Lower leg skin (tissue), 4 donors: ENCODE data around the gene TP63. TPM values are rescaled to one million over a fixed set of nuclear protein-coding genes. Genes with fewer than 3 reads are reported as not detected.

Experiments used
- DNase-seq, 2 donors: peaks; one replicate each; pipeline ENCODE4 v3.0.0-alpha.2; 2019; ENCODE audit warnings: low spot score in 2 of 2
- H3K4me3 ChIP-seq: fragments of 200-600 bp; sonication (generic); 2 replicates; pipeline ENCODE4 v1.5.1; 2017; ENCODE audit warnings: mild to moderate bottlenecking, low read depth; ENCODE audit not compliant: poor library complexity, severe bottlenecking
- POLR2A ChIP-seq, 2 donors: fragments of 450-650 bp; IDR thresholded peaks; one replicate each; pipeline ENCODE4 v1.6.1; 2016 to 2017; ENCODE audit warnings: antibody characterized with exemption in 2 of 2, mild to moderate bottlenecking in 1 of 2, moderate library complexity in 1 of 2
- WGBS, 2 donors: methylation state at CpG; one replicate each; pipeline ENCODE4 v1.1.5; 2018; 5-methylcytosine and 5-hydroxymethylcytosine counted together
- intact Hi-C: fragments of 100-400 bp; cut with DNase I; formaldehyde crosslinking; loops from one replicate; pipeline ENCODE4 v1.15.0; 2023; ENCODE audit warnings: low total_unique reads
- total RNA-seq, 4 donors: library from RNA; depleted of rRNA; stranded (reverse); fragments of >200 nt; gene quantifications; one replicate each; pipeline ENCODE4 v1.1.0, GENCODE V29; 2016
- TF ChIP-seq, protein P1 (sequence below), 3 donors: fragments of 450-650 bp; IDR thresholded peaks; one replicate each; pipeline ENCODE4 v1.5.1; 2016; ENCODE audit warnings: antibody characterized with exemption in 3 of 3, mild to moderate bottlenecking in 3 of 3, moderate library complexity in 2 of 3

The TP63 gene
- total RNA-seq, 4 donors from 2014 or later: 208 to 373 (median 264) TPM

DNA sequence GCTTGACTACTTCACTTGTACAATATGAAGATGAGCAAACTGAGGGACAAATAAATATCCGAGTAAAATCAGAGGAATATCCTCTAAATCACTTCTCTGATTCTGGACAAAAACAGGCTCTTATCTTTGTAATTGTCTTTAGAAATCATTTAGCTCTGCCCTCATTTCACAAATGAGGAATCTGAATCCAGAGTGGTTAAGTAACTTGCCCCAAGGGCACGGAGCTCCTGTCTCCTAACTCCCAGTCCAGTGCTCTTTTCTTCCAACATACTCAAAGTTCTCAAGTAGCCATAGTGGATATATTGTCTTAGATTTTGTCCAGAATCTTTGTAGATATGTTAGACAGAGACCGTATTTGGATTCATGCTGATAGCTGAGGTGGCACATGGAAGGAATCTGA is 156.0 kb downstream of the TP63 start:
- intact Hi-C loops: no loop called here
- no peak overlapping the region for H3K4me3 ChIP-seq
- TF ChIP-seq, protein P1, sequence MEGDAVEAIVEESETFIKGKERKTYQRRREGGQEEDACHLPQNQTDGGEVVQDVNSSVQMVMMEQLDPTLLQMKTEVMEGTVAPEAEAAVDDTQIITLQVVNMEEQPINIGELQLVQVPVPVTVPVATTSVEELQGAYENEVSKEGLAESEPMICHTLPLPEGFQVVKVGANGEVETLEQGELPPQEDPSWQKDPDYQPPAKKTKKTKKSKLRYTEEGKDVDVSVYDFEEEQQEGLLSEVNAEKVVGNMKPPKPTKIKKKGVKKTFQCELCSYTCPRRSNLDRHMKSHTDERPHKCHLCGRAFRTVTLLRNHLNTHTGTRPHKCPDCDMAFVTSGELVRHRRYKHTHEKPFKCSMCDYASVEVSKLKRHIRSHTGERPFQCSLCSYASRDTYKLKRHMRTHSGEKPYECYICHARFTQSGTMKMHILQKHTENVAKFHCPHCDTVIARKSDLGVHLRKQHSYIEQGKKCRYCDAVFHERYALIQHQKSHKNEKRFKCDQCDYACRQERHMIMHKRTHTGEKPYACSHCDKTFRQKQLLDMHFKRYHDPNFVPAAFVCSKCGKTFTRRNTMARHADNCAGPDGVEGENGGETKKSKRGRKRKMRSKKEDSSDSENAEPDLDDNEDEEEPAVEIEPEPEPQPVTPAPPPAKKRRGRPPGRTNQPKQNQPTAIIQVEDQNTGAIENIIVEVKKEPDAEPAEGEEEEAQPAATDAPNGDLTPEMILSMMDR (IDR thresholded peaks at IDR 0.05): no peak
- no peak for TF ChIP-seq POLR2A (IDR thresholded peaks at IDR 0.05)
- DNase-seq: no peak
- WGBS, 2 donors: 42 to 70% methylated on average over 3 of the region's 3 CpGs

DNA sequence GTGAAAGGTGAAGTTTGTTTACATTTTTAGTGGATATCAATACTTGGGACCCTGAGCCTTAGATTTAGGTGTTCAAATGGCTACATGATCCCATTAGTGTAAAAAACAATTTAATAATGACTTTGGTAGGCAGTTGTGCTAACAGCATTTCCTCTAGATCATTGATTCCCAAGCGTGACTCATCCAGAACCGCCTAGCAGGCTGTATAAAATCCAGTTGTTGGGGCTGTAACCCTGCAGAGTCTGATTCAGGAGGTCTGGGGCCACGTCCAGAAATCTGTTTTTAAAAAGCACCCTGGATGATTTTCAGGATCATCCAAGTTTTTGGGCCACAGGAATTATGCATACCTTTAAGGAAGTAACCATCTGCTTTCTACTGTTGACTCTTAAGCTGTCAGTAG is 156.4 kb downstream of the TP63 start:
- DNase-seq: no peak
- TF ChIP-seq, protein P1 (IDR thresholded peaks at IDR 0.05): no peak
- TF ChIP-seq POLR2A (IDR thresholded peaks at IDR 0.05): no peak
- WGBS, 2 donors: 16 to 19% methylated on average over 3 of the region's 3 CpGs
- H3K4me3 ChIP-seq: no peak overlapping the region
- intact Hi-C loops: no loop called here

DNA sequence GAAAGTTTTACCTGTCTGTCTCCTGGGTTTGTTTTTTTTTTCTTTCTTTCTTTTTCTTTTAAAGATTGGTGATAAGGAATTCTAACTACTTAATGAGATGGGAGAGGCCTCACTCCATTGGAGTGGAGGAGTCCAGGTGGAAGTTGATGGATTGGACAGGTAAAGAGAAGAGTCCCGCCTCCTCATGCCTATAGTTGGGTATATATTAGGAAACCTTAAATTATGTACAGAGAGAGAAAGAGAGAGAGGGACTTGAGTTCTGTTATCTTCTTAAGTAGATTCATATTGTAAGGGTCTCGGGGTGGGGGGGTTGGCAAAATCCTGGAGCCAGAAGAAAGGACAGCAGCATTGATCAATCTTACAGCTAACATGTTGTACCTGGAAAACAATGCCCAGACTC is 158.2 kb downstream of the TP63 start:
- TF ChIP-seq POLR2A (IDR thresholded peaks at IDR 0.05): no peak
- TF ChIP-seq, protein P1 (IDR thresholded peaks at IDR 0.05): no peak
- H3K4me3 ChIP-seq: no peak overlapping the region
- no peak for DNase-seq
- intact Hi-C loops: no loop called here
- 24 to 48% methylated on average over 2 of the region's 2 CpGs for WGBS, 2 donors

DNA sequence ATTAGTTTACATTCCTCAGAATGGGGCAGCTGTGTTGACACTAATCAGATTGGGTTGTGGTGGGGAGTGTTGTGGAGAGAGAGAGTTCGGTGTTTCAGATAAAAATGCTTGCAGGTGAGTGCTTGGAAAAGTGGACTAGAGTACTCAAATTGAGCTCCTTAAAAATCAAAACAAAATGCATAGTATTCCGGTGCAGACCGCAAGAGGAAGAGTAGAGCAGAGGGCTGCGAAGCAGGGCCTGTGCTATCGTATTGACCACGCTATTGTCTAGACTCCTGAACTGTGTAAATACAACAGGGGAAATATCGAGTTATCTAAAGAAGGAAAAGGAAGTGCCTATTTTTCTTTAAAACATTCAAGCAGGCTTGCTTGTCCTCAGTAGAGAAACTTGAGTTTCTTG is 159.5 kb downstream of the TP63 start:
- WGBS, 2 donors: 37 to 50% methylated on average over 7 of the region's 7 CpGs
- H3K4me3 ChIP-seq: peak overlapping the region; percentile 28
- intact Hi-C loops: no loop called here
- no peak for DNase-seq
- no peak for TF ChIP-seq POLR2A (IDR thresholded peaks at IDR 0.05)
- TF ChIP-seq, protein P1 (IDR thresholded peaks at IDR 0.05): no peak

DNA sequence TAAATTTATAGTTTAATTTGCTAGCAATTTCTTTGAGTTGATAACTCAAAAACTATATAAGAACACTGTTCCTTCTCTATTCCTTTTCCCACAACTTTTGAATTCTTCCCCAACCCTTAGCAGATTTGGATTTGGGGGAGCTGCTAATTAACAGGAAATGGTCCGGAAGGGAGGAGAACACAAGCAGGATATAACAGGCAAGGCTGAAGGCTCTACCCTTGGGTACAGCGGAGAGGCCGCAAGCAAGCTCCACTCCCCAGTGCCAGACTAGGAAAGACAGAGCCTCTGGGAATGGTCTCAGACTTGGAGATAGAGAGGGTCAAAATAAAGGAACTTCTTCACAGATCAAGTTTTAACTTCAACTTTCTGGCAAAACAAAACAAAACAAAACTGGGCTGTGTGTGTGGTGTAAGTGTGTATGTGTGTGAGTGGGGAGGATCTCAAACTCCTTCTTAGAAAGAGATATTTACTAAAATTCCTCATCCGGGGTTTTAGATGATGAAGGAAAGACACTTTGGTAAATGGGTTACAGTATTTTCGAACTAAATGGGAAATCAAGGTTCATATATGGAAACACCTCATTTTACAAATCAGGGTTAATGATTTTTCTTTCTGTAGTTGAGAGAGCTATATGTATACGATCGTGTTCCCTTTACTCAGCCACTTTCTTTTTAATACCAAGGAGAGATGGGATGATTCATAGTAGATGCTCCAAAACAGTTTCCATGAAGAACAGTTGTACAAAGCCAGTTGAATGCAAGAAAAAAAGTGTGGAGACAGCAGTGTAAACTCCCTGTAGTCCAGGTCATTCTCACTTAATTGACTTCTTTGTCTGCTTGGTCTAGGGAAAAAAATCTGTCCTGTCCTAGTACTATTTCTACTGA is 161.1 kb downstream of the TP63 start:
- DNase-seq: no peak
- WGBS, 2 donors: 45 to 52% methylated on average over 7 of the region's 7 CpGs
- no peak overlapping the region for H3K4me3 ChIP-seq
- TF ChIP-seq POLR2A (IDR thresholded peaks at IDR 0.05): no peak
- TF ChIP-seq, protein P1 (IDR thresholded peaks at IDR 0.05): no peak
- intact Hi-C loops: no loop called here
